CD4-positive, alpha-beta T cell (primary cell): Measurements from ENCODE around the gene TAS2R9. TPM values are rescaled to one million over a fixed set of nuclear protein-coding genes. Genes with fewer than 3 reads are reported as not detected.

ENCODE experiments used
- ATAC-seq: fragments of 200-7000 bp; cut with Tn5 transposase; one replicate; pipeline ENCODE4 v1.10.0; 2022; ENCODE audit warnings: mild to moderate bottlenecking; ENCODE audit not compliant: poor library complexity
- CTCF ChIA-PET: fragments of 350-600 bp; sonication (Branson Sonifier 250); formaldehyde crosslinking; loops from one replicate; lab custom pipeline; 2021; ENCODE audit warnings: antibody characterized with exemption, inconsistent platforms; lab: Charles Lee
- POLR2A ChIA-PET: fragments of 350-600 bp; sonication (Branson Sonifier 250); formaldehyde crosslinking; loops from one replicate; lab custom pipeline; 2021; ENCODE audit warnings: antibody characterized with exemption, inconsistent platforms; lab: Charles Lee
- DNase-seq, 14 experiments: peaks; one replicate each; pipeline ENCODE4 v3.0.0-alpha.2; 2013 to 2020; ENCODE audit warnings: mixed read lengths in 2 of 14
- H3K27ac ChIP-seq, 2 donors: one replicate each; pipeline versions ENCODE4 v1.5.1 to v1.7.0; 2013; ENCODE audit warnings: low read length in 2 of 2, low read depth in 1 of 2, mild to moderate bottlenecking in 1 of 2
- H3K27me3 ChIP-seq, 2 experiments: 1 replicate in 1 of 2; 2 replicates in 1 of 2; pipeline versions ENCODE4 v1.6.1 to v1.7.0; 2013; ENCODE audit warnings: low read length in 2 of 2, control low read depth in 1 of 2, mild to moderate bottlenecking in 1 of 2, moderate library complexity in 1 of 2; ENCODE audit not compliant: insufficient read depth in 2 of 2, control insufficient read depth in 1 of 2
- H3K36me3 ChIP-seq: one replicate; pipeline ENCODE4 v1.6.1; 2013; ENCODE audit warnings: low read length, control low read depth; ENCODE audit not compliant: insufficient read depth
- H3K4me1 ChIP-seq: one replicate; pipeline ENCODE4 v1.6.1; 2013; ENCODE audit warnings: low read length, control low read depth; ENCODE audit not compliant: insufficient read depth
- H3K4me3 ChIP-seq: one replicate; pipeline ENCODE4 v1.5.1; 2013; ENCODE audit warnings: mild to moderate bottlenecking, low read length, moderate library complexity
- H3K9me3 ChIP-seq, 2 experiments: 1 replicate in 1 of 2; 2 replicates in 1 of 2; pipeline versions ENCODE4 v1.6.1 to v1.7.0; 2013; ENCODE audit warnings: low read length in 2 of 2, mild to moderate bottlenecking in 2 of 2, control low read depth in 1 of 2, moderate library complexity in 1 of 2; ENCODE audit not compliant: control insufficient read depth in 1 of 2, insufficient read depth in 1 of 2
- H3K27ac Mint-ChIP-seq: one replicate; pipeline ENCODE4 v1.8.0; 2020; ENCODE audit warnings: mixed read lengths
- H3K27me3 Mint-ChIP-seq: one replicate; pipeline ENCODE4 v1.8.0; 2021; ENCODE audit warnings: mixed read lengths
- H3K36me3 Mint-ChIP-seq: one replicate; pipeline ENCODE4 v1.8.0; 2021; ENCODE audit warnings: low read depth, mixed read lengths
- H3K4me1 Mint-ChIP-seq: one replicate; pipeline ENCODE4 v1.8.0; 2021; ENCODE audit warnings: low read depth, mixed read lengths
- H3K4me3 Mint-ChIP-seq: one replicate; pipeline ENCODE4 v1.8.0; 2020; ENCODE audit warnings: mild to moderate bottlenecking, mixed read lengths
- H3K9me3 Mint-ChIP-seq: one replicate; pipeline ENCODE4 v1.8.0; 2020; ENCODE audit warnings: mixed read lengths
- intact Hi-C, 2 experiments: fragments of 100-400 bp; cut with DNase I in 1 of 2; cut with micrococcal nuclease in 1 of 2; formaldehyde crosslinking; loops; one replicate each; pipeline versions ENCODE4 v1.15.1 to v1.9.0; 2023 to 2025; cut with DNase I, micrococcal nuclease
- total RNA-seq, 174 experiments: library from RNA in 2 of 174; stranded (reverse) in 2 of 174; gene quantifications; one replicate each; pipeline ENCODE4 v1.2.3 and lab custom pipeline; 2021 to 2026
- TF ChIP-seq, protein P1 (sequence below): fragments of 200-600 bp; IDR thresholded peaks from one replicate; pipeline ENCODE4 v1.8.0; 2022; ENCODE audit warnings: antibody characterized with exemption, mild to moderate bottlenecking

TAS2R9 gene
- total RNA-seq, 2 experiments from 2014 or later: not detected

- Histone ChIP-seq H3K36me3 (no peaks in the 10 kb centered on the region), H3K27me3 (no peaks in the 10 kb centered on the region), H3K4me3 (no peak overlapping the region), H3K27ac (no peak overlapping the region), H3K9me3 (no peaks in the 10 kb centered on the region), H3K4me1 (no peaks in the 10 kb centered on the region)
- DNase-seq: no peak
- no peaks in the 10 kb centered on the region for H3K27me3 Mint-ChIP-seq
- CTCF ChIA-PET: no interaction called here
- H3K9me3 Mint-ChIP-seq: peaks cover 2% of the 10 kb centered on the region
- H3K27ac Mint-ChIP-seq: no peak overlapping the region
- POLR2A ChIA-PET: no interaction called here
- intact Hi-C loops: no loop called here
- TF ChIP-seq, protein P1, sequence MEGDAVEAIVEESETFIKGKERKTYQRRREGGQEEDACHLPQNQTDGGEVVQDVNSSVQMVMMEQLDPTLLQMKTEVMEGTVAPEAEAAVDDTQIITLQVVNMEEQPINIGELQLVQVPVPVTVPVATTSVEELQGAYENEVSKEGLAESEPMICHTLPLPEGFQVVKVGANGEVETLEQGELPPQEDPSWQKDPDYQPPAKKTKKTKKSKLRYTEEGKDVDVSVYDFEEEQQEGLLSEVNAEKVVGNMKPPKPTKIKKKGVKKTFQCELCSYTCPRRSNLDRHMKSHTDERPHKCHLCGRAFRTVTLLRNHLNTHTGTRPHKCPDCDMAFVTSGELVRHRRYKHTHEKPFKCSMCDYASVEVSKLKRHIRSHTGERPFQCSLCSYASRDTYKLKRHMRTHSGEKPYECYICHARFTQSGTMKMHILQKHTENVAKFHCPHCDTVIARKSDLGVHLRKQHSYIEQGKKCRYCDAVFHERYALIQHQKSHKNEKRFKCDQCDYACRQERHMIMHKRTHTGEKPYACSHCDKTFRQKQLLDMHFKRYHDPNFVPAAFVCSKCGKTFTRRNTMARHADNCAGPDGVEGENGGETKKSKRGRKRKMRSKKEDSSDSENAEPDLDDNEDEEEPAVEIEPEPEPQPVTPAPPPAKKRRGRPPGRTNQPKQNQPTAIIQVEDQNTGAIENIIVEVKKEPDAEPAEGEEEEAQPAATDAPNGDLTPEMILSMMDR: no peak
- H3K4me3 Mint-ChIP-seq: no peak overlapping the region
- H3K36me3 Mint-ChIP-seq: peaks cover 59% of the 10 kb centered on the region
- ATAC-seq: no peak
- H3K4me1 Mint-ChIP-seq: no peaks in the 10 kb centered on the region
Observed at GRCh38 chr12:10842862-10843261, 32.9 kb upstream of the TAS2R9 start.

GRCh38 chr12:10838461-10838860, 28.5 kb upstream of the TAS2R9 start:
- no peaks in the 10 kb centered on the region for H3K36me3 ChIP-seq
- peaks cover 23% of the 10 kb centered on the region for H3K36me3 Mint-ChIP-seq
- H3K27ac ChIP-seq: no peak overlapping the region
- H3K4me1 Mint-ChIP-seq: no peaks in the 10 kb centered on the region
- intact Hi-C loops: no loop called here
- H3K27me3 ChIP-seq: no peaks in the 10 kb centered on the region
- DNase-seq (no peak), ATAC-seq (no peak)
- TF ChIP-seq, protein P1: no peak
- no peaks in the 10 kb centered on the region for H3K4me1 ChIP-seq
- H3K4me3 ChIP-seq: no peak overlapping the region
- CTCF ChIA-PET: no interaction called here
- H3K27ac Mint-ChIP-seq: no peak overlapping the region
- POLR2A ChIA-PET: no interaction called here
- no peak overlapping the region for H3K4me3 Mint-ChIP-seq
- no peaks in the 10 kb centered on the region for H3K27me3 Mint-ChIP-seq
- no peaks in the 10 kb centered on the region for H3K9me3 ChIP-seq
- H3K9me3 Mint-ChIP-seq: peaks cover 6% of the 10 kb centered on the region

GRCh38 chr12:10829994-10830393, 20.0 kb upstream of the TAS2R9 start:
- H3K4me1 Mint-ChIP-seq: no peaks in the 10 kb centered on the region
- intact Hi-C loops: no loop called here
- ATAC-seq (no peak), DNase-seq (no peak)
- H3K27ac ChIP-seq: no peak overlapping the region
- no peak overlapping the region for H3K27ac Mint-ChIP-seq
- H3K9me3 ChIP-seq: no peaks in the 10 kb centered on the region
- ChIA-PET POLR2A (no interaction called here), CTCF (no interaction called here)
- no peaks in the 10 kb centered on the region for H3K4me1 ChIP-seq
- no peak overlapping the region for H3K4me3 Mint-ChIP-seq
- H3K27me3 Mint-ChIP-seq: no peaks in the 10 kb centered on the region
- no peaks in the 10 kb centered on the region for H3K27me3 ChIP-seq
- H3K9me3 Mint-ChIP-seq: no peaks in the 10 kb centered on the region
- no peak overlapping the region for H3K4me3 ChIP-seq
- H3K36me3 Mint-ChIP-seq: no peaks in the 10 kb centered on the region
- TF ChIP-seq, protein P1: no peak
- H3K36me3 ChIP-seq: no peaks in the 10 kb centered on the region
